Mesothelial cell of epicardium (in vitro differentiated cells): Measurements from ENCODE around the gene CFAP92. TPM values are rescaled to one million over a fixed set of nuclear protein-coding genes. Genes with fewer than 3 reads are reported as not detected.

Experiments
- DNase-seq, 2 experiments: peaks; one replicate each; pipeline ENCODE4 v3.0.0; 2021; ENCODE audit warnings: low spot score in 2 of 2; ENCODE audit not compliant: unreplicated experiment in 2 of 2
- H3K27ac Mint-ChIP-seq: 2 replicates; pipeline ENCODE4 v1.8.0; 2021; ENCODE audit warnings: mixed read lengths
- H3K27me3 Mint-ChIP-seq: 2 replicates; pipeline ENCODE4 v1.8.0; 2021; ENCODE audit warnings: low read depth, mixed read lengths
- H3K36me3 Mint-ChIP-seq: 2 replicates; pipeline ENCODE4 v1.8.0; 2021; ENCODE audit warnings: mixed read lengths
- H3K4me1 Mint-ChIP-seq: 2 replicates; pipeline ENCODE4 v1.8.0; 2021; ENCODE audit warnings: mixed read lengths
- H3K4me3 Mint-ChIP-seq: 2 replicates; pipeline ENCODE4 v1.8.0; 2021; ENCODE audit warnings: mild to moderate bottlenecking, moderate library complexity, mixed read lengths
- H3K9me3 Mint-ChIP-seq: 2 replicates; pipeline ENCODE4 v1.8.0; 2021; ENCODE audit warnings: mixed read lengths
- total RNA-seq: library from RNA; stranded (reverse); gene quantifications from 3 replicates; pipeline ENCODE4 v1.2.1, GENCODE V29; 2021
- TF ChIP-seq, protein P1 (sequence below): fragments of 200-600 bp; sonication (generic); IDR thresholded peaks from one replicate; pipeline ENCODE4 v1.5.0; 2021; ENCODE audit warnings: antibody characterized with exemption; ENCODE audit not compliant: unreplicated experiment

CFAP92 gene
- total RNA-seq, 1 donor from 2014 or later, result 0.76 TPM

DNA sequence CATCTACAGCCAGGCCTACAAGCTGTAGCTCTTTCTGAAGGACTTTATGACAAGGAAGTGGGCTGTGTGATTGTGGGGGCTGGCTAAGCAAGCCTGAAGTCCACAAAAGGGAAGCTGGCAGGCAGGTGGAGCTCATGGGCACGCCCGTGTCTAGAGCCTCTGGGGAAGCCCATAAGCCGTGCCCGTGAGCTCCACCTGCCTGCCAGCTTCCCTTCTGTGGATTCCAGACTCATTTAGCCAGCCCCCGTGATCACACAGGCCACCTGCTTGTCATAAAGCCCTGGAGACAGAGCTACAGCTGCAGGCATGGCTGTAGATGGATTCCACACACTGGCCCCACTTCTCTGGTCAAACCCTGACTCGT is 22.5 kb upstream of the CFAP92 start:
- H3K27ac Mint-ChIP-seq, result no peak overlapping the region
- no peak overlapping the region for H3K4me3 Mint-ChIP-seq
- H3K36me3 Mint-ChIP-seq, result no peaks in the 10 kb centered on the region
- no peak for DNase-seq
- TF ChIP-seq, protein P1, sequence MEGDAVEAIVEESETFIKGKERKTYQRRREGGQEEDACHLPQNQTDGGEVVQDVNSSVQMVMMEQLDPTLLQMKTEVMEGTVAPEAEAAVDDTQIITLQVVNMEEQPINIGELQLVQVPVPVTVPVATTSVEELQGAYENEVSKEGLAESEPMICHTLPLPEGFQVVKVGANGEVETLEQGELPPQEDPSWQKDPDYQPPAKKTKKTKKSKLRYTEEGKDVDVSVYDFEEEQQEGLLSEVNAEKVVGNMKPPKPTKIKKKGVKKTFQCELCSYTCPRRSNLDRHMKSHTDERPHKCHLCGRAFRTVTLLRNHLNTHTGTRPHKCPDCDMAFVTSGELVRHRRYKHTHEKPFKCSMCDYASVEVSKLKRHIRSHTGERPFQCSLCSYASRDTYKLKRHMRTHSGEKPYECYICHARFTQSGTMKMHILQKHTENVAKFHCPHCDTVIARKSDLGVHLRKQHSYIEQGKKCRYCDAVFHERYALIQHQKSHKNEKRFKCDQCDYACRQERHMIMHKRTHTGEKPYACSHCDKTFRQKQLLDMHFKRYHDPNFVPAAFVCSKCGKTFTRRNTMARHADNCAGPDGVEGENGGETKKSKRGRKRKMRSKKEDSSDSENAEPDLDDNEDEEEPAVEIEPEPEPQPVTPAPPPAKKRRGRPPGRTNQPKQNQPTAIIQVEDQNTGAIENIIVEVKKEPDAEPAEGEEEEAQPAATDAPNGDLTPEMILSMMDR, result no peak
- peaks cover 10% of the 10 kb centered on the region for H3K27me3 Mint-ChIP-seq
- no peaks in the 10 kb centered on the region for H3K9me3 Mint-ChIP-seq
- H3K4me1 Mint-ChIP-seq, result peaks cover 5% of the 10 kb centered on the region

- peaks cover 5% of the 10 kb centered on the region for H3K4me1 Mint-ChIP-seq
- H3K4me3 Mint-ChIP-seq, result no peak overlapping the region
- DNase-seq, result no peak
- H3K9me3 Mint-ChIP-seq, result no peaks in the 10 kb centered on the region
- TF ChIP-seq, protein P1, result no peak
- peaks cover 7% of the 10 kb centered on the region for H3K27me3 Mint-ChIP-seq
- H3K36me3 Mint-ChIP-seq, result no peaks in the 10 kb centered on the region
- H3K27ac Mint-ChIP-seq, result no peak overlapping the region
Measured at GRCh38 chr3:129015388-129016105, 21.7 kb upstream of the CFAP92 start.

DNA sequence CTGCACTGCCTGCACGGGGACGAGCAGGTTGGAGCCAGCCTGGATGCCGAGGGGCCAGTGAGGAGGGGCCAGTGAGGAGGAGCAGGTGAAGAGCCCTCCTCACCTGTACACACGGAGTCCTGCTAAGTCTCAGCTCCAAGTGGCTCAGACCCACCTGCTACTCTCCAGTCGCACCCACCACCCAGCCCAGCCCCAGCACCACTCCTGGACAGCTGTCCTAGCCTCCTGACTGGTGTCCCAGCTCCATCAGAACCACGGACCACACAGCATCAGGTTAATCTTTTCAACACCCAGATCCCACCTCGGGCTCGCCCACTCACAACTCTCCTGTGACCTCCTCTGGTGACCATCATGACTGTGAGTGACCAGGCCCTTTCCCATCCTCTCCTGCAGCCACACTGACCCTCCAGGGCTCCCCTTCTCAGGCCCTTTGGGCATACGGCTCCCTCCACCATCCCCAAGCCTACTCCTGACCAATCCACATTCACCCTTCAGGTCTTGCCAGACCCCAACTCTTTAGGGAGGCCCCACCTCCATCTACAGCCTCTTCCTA is 21.0 kb upstream of the CFAP92 start:
- no peak for DNase-seq
- H3K36me3 Mint-ChIP-seq, result no peaks in the 10 kb centered on the region
- no peak overlapping the region for H3K4me3 Mint-ChIP-seq
- TF ChIP-seq, protein P1, result no peak
- no peak overlapping the region for H3K27ac Mint-ChIP-seq
- no peaks in the 10 kb centered on the region for H3K9me3 Mint-ChIP-seq
- H3K4me1 Mint-ChIP-seq, result peaks cover 5% of the 10 kb centered on the region
- H3K27me3 Mint-ChIP-seq, result peaks cover 7% of the 10 kb centered on the region

GRCh38 chr3:129014148-129014547 is 20.3 kb upstream of the CFAP92 start:
- Mint-ChIP-seq H3K27ac (no peak overlapping the region), H3K27me3 (peaks cover 10% of the 10 kb centered on the region)
- DNase-seq, result no peak

DNA sequence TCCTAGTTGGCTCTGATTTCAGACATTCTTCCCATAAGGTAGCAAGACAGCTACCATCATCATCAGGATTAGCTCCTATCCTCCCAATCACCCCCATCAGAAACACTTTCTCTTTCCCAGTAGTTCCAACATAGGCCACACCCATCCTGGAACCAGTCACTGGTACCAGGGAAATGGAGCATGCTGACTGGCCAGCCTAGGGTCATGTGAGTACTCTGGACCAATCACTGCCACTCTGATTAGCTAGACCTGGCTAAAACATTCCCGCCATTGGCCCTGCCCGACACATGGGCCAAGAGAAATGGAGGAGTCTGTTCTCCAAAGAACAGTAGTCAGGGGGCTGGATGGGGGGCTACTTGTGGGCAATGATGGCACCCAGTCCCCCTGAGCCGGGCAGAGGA is 19.6 kb upstream of the CFAP92 start:
- peaks cover 9% of the 10 kb centered on the region for H3K27me3 Mint-ChIP-seq
- H3K4me1 Mint-ChIP-seq, result peaks cover 5% of the 10 kb centered on the region
- DNase-seq, result no peak
- H3K36me3 Mint-ChIP-seq, result no peaks in the 10 kb centered on the region
- no peak overlapping the region for H3K27ac Mint-ChIP-seq
- H3K4me3 Mint-ChIP-seq, result no peak overlapping the region
- TF ChIP-seq, protein P1, result no peak
- no peaks in the 10 kb centered on the region for H3K9me3 Mint-ChIP-seq

More at GRCh38 chr3:129014148-129014547, 20.3 kb upstream of the CFAP92 start:
- Mint-ChIP-seq H3K4me3 (no peak overlapping the region), H3K36me3 (no peaks in the 10 kb centered on the region), H3K9me3 (no peaks in the 10 kb centered on the region), H3K4me1 (peaks cover 5% of the 10 kb centered on the region)
- TF ChIP-seq, protein P1, result no peak
